GM12878 (cell line): ENCODE measurements around the gene PMM2. TPM values are rescaled to one million over a fixed set of nuclear protein-coding genes. Genes with fewer than 3 reads are reported as not detected.

ENCODE experiments used
- ATAC-seq: fragments of 200-7000 bp; cut with Tn5 transposase; 3 replicates; pipeline ENCODE4 v1.9.1; 2020; ENCODE audit warnings: mild to moderate bottlenecking, moderate library complexity
- BruUV-seq: library from RNA; stranded (reverse); fragments of 400-500 nt; replicated peaks from 2 replicates; lab custom pipeline; 2021; lab: Mats Ljungman, UMichigan
- CTCF ChIA-PET: fragments of 300-600 bp; sonication (Branson Sonifier 250); formaldehyde crosslinking; extraction: SDS; loops from one replicate; lab custom pipeline; 2021; ENCODE audit warnings: inconsistent platforms; lab: Yijun Ruan, JAX
- POLR2A ChIA-PET: fragments of 350-600 bp; formaldehyde crosslinking; extraction: SDS; loops from one replicate; lab custom pipeline; 2021; ENCODE audit warnings: inconsistent platforms; lab: Charles Lee
- RAD21 ChIA-PET: fragments of 300-600 bp; sonication (Branson Sonifier 250); formaldehyde crosslinking; loops from one replicate; lab custom pipeline; 2023; ENCODE audit warnings: antibody characterized with exemption; ENCODE audit not compliant: unreplicated experiment; lab: Charles Lee
- SMC1A ChIA-PET: fragments of 300-600 bp; sonication (Branson Sonifier 250); formaldehyde crosslinking; loops from one replicate; lab custom pipeline; 2023; ENCODE audit not compliant: unreplicated experiment, uncharacterized antibody; lab: Charles Lee
- DNase-seq: peaks from one replicate; pipeline ENCODE4 v3.0.0-alpha.2; 2011; ENCODE audit warnings: low read depth, low spot score
- FAIRE-seq: peaks from 3 replicates; lab custom pipeline; 2011; peaks lifted over from hg19 to GRCh38; lab: Jason Lieb, UNC
- H2AFZ ChIP-seq: 2 replicates; pipeline ENCODE4 v1.6.0; 2011; ENCODE audit warnings: low read depth, low read length, control low read depth; ENCODE audit not compliant: control insufficient read depth
- H3K27ac ChIP-seq: 2 replicates; pipeline ENCODE4 v1.5.1; 2011; ENCODE audit warnings: control low read depth; ENCODE audit not compliant: control insufficient read depth, insufficient read depth
- H3K27me3 ChIP-seq, 2 experiments: replicated peaks in 1 of 2; 2 replicates each; pipeline versions ENCODE4 v1.6.0 to v1.6.1; 2011; ENCODE audit warnings: low read length in 1 of 2; ENCODE audit not compliant: control insufficient read depth in 2 of 2, insufficient read depth in 2 of 2
- H3K36me3 ChIP-seq, 2 experiments: 2 replicates each; pipeline ENCODE4 v1.5.1; 2011; ENCODE audit warnings: low read length in 1 of 2; ENCODE audit not compliant: control insufficient read depth in 2 of 2, insufficient read depth in 2 of 2
- H3K4me1 ChIP-seq: 2 replicates; pipeline ENCODE4 v1.6.1; 2011; ENCODE audit warnings: mild to moderate bottlenecking, low read length, moderate library complexity, mixed read lengths; ENCODE audit not compliant: control insufficient read depth, insufficient read depth
- H3K4me2 ChIP-seq: 2 replicates; pipeline ENCODE4 v1.6.0; 2011; ENCODE audit warnings: control low read depth; ENCODE audit not compliant: control insufficient read depth, insufficient read depth
- H3K4me3 ChIP-seq: fragments of 200-600 bp; sonication (generic); 2 replicates; pipeline ENCODE4 v1.5.1; 2016
- H3K79me2 ChIP-seq: 2 replicates; pipeline ENCODE4 v1.6.0; 2011; ENCODE audit warnings: low read length; ENCODE audit not compliant: control insufficient read depth, insufficient read depth
- H3K9ac ChIP-seq: 2 replicates; pipeline ENCODE4 v1.8.0; 2011; ENCODE audit warnings: low read length, control low read depth, mixed read lengths; ENCODE audit not compliant: control insufficient read depth, insufficient read depth
- H3K9me3 ChIP-seq: replicated peaks from 3 replicates; pipeline ENCODE4 v1.5.1; 2011; ENCODE audit warnings: mild to moderate bottlenecking, low read length; ENCODE audit not compliant: control insufficient read depth, insufficient read depth
- H4K20me1 ChIP-seq: 2 replicates; pipeline ENCODE4 v1.6.0; 2011; ENCODE audit not compliant: control insufficient read depth, insufficient read depth
- KAT2A ChIP-seq: conservative IDR thresholded peaks from 2 replicates; pipeline ENCODE4 v1.6.1; 2011; ENCODE audit warnings: low read depth, low read length; ENCODE audit not compliant: control insufficient read depth
- WGBS: methylation state at CpG from one replicate; pipeline ENCODE4 v1.1.6; 2016; ENCODE audit warnings: low lambda C conversion rate; ENCODE audit not compliant: insufficient replicate concordance, insufficient coverage; ENCODE audit errors: missing lambda C conversion rate; 5-methylcytosine and 5-hydroxymethylcytosine counted together
- in situ Hi-C: fragments of 300-500 bp; cut with MboI; formaldehyde crosslinking; loops from 9 replicates; pipeline ENCODE4 v1.14.3; 2018; ENCODE audit warnings: mixed read lengths
- intact Hi-C: fragments of 100-400 bp; cut with micrococcal nuclease; formaldehyde crosslinking; loops from one replicate; pipeline ENCODE4 v1.14.2; 2022; ENCODE audit not compliant: unreplicated experiment
- polyA plus RNA-seq, 11 experiments: library from polyadenylated mRNA; depleted of rRNA in 4 of 11; unstranded in 6 of 11; stranded (reverse) in 5 of 11; fragments of >200 nt; fragmentation: Nextera tagmentation in 4 of 11; fragmentation: Illumina TruSeq in 1 of 11; extraction: Ambion mirVana in 4 of 11; extraction: Trizol in 1 of 11; gene quantifications; 1 replicate in 1 of 11; 2 replicates in 10 of 11; pipeline versions ENCODE4 v1.2.1 to v1.2.3, GENCODE V29; 2011 to 2016; ENCODE audit warnings: inconsistent platforms in 2 of 11, missing spikeins in 2 of 11, low read depth in 1 of 11
- total RNA-seq, 4 experiments: library from RNA; depleted of rRNA in 3 of 4; stranded (reverse); fragments of >200 nt in 3 of 4; fragmentation: Illumina TruSeq in 1 of 4; extraction: Trizol in 1 of 4; gene quantifications; 2 replicates each; pipeline versions ENCODE4 v1.2.1 to v1.2.3, GENCODE V29; 2013 to 2021
- TF ChIP-seq, protein P1 (sequence below): IDR thresholded peaks from 2 replicates; pipeline ENCODE4 v1.6.1; 2012; ENCODE audit warnings: low read length, inconsistent platforms

PMM2 gene
- total and polyA plus RNA-seq, 10 of the 15 experiments (the other 5 are each of a cell fraction or from before 2014, with no cell fraction given) = 22.6 to 69.4 (median 52.3) TPM

DNA sequence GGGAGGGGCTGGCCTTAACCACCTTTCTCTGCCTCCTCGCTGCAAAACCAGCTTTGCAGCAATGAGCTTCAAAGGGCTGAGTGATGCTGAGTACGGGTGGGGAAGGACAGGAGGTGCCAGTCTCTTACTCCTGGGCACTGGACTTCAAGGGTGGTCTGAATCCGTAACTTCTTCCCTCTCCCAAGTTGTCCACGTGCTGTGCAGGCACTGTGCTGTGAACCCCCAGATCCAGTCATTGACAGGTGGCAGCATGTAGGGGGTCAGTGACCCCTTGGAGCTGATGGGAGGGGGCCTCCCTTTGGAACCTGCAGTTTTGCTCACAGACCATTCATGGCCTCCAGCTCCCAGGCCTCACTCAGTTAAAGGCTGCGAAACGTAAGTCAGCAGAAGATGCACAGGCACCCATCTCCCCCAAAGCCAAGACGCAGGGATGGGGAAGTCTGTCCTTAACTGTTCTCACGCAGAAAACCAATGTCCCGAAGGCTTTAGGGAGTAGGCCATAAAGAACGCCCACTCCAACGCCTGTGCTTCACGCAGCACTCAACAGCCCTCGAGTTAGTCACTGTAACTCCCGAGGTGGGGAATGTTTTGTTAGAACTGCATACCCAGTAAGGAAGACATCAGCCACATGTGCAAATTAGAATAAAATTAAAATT is 92.4 kb downstream of the PMM2 start:
- peak overlapping the region; percentile 21; the same call in 1 of the 2 replicates for H3K9ac ChIP-seq
- FAIRE-seq (no peak), DNase-seq (no peak), ATAC-seq (no peak)
- RAD21 ChIA-PET = interaction anchor here (0.7 to 4.4 kb wide), 11 partner anchors 10 to 245 kb away, joined by 3 to 30 read pairs (median 14); partner anchors contain the start of gene CARHSP1
- no peak overlapping the region for H2AFZ ChIP-seq
- peaks cover 26 to 34% of the 10 kb centered on the region in 2 experiments for H3K36me3 ChIP-seq
- BruUV-seq = no TSS peak
- peak overlapping the region; percentile 28; the same call in 1 of the 2 replicates for H3K4me2 ChIP-seq
- TF ChIP-seq, protein P1, sequence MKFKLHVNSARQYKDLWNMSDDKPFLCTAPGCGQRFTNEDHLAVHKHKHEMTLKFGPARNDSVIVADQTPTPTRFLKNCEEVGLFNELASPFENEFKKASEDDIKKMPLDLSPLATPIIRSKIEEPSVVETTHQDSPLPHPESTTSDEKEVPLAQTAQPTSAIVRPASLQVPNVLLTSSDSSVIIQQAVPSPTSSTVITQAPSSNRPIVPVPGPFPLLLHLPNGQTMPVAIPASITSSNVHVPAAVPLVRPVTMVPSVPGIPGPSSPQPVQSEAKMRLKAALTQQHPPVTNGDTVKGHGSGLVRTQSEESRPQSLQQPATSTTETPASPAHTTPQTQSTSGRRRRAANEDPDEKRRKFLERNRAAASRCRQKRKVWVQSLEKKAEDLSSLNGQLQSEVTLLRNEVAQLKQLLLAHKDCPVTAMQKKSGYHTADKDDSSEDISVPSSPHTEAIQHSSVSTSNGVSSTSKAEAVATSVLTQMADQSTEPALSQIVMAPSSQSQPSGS = 0 out of 2 replicates have a peak, but pooled peaks have one; percentile 23
- TF ChIP-seq KAT2A = no peak
- POLR2A ChIA-PET = no interaction called here
- no peaks in the 10 kb centered on the region for H4K20me1 ChIP-seq
- WGBS = 91% methylated on average over 14 of the region's 14 CpGs
- H3K4me1 ChIP-seq = peaks cover 49% of the 10 kb centered on the region
- H3K9me3 ChIP-seq = peaks cover 3% of the 10 kb centered on the region; the same call in 2 of the 3 replicates
- H3K27me3 ChIP-seq = no peaks in the 10 kb centered on the region
- in situ Hi-C loops (no loop called here), intact Hi-C loops (loop anchor here (2.0 to 5.0 kb wide), 2 partner anchors 73 to 93 kb away; partner anchors contain the start of genes PMM2, TMEM186 and USP7)
- SMC1A ChIA-PET = interaction anchor here (0.9 to 3.9 kb wide), 10 partner anchors 9 to 265 kb away, joined by 3 to 28 read pairs (median 10); no protein-coding TSS in a partner anchor
- CTCF ChIA-PET = interaction anchor here (1.0 to 4.4 kb wide), 10 partner anchors 10 to 249 kb away, joined by 3 to 43 read pairs (median 13); no protein-coding TSS in a partner anchor
- peak overlapping the region; percentile 95 for H3K27ac ChIP-seq
- no peak overlapping the region for H3K4me3 ChIP-seq
- peaks cover 10% of the 10 kb centered on the region for H3K79me2 ChIP-seq
